Esophagus muscularis mucosa (tissue), 4 donors: Measurements from ENCODE around the gene MUC16. TPM values are rescaled to one million over a fixed set of nuclear protein-coding genes. Genes with fewer than 3 reads are reported as not detected.

Source experiments
- DNase-seq: peaks from one replicate; pipeline ENCODE4 v3.0.0-alpha.2; 2017; ENCODE audit errors: extremely low spot score
- H3K27ac ChIP-seq, 4 donors: fragments of 200-600 bp; sonication (generic); replicated peaks in 1 of 4; 1 replicate in 3 of 4; 2 replicates in 1 of 4; pipeline ENCODE4 v1.5.1; 2016 to 2019; ENCODE audit warnings: mild to moderate bottlenecking in 1 of 4
- H3K27me3 ChIP-seq, 4 donors: fragments of 200-600 bp; sonication (generic); one replicate each; pipeline versions ENCODE4 v1.5.1 to v1.6.0; 2016 to 2019
- H3K36me3 ChIP-seq, 4 donors: fragments of 200-600 bp; sonication (generic); one replicate each; pipeline ENCODE4 v1.5.1; 2016 to 2019
- H3K4me1 ChIP-seq, 4 donors: fragments of 200-600 bp; sonication (generic); one replicate each; pipeline ENCODE4 v1.5.1; 2016 to 2019
- H3K4me3 ChIP-seq, 4 donors: fragments of 200-600 bp; sonication (generic); 1 replicate in 2 of 4; 2 replicates in 2 of 4; pipeline ENCODE4 v1.5.1; 2016 to 2019; ENCODE audit warnings: mild to moderate bottlenecking in 4 of 4, moderate library complexity in 1 of 4
- H3K9me3 ChIP-seq, 4 donors: fragments of 200-600 bp; sonication (generic); 1 replicate in 3 of 4; 2 replicates in 1 of 4; pipeline ENCODE4 v1.5.1; 2016 to 2019
- EP300 ChIP-seq: sonication (generic); formaldehyde crosslinking; IDR thresholded peaks from one replicate; pipeline ENCODE4 v1.6.1; 2017; ENCODE audit warnings: antibody characterized with exemption
- POLR2A ChIP-seq: fragments of 450-650 bp; IDR thresholded peaks from one replicate; pipeline ENCODE4 v1.6.1; 2017; ENCODE audit warnings: antibody characterized with exemption, moderate library complexity, mild to moderate bottlenecking, low read depth
- POLR2AphosphoS5 ChIP-seq, 2 donors: sonication (generic); formaldehyde crosslinking; IDR thresholded peaks; one replicate each; pipeline ENCODE4 v1.6.1; 2017; ENCODE audit warnings: antibody characterized with exemption in 2 of 2
- WGBS: methylation state at CpG from one replicate; pipeline ENCODE4 v1.1.5; 2018; 5-methylcytosine and 5-hydroxymethylcytosine counted together
- intact Hi-C: fragments of 100-400 bp; cut with DNase I; formaldehyde crosslinking; loops from one replicate; pipeline ENCODE4 v1.15.1; 2023
- total RNA-seq, 4 donors: library from RNA; depleted of rRNA; stranded (reverse); fragments of >200 nt; gene quantifications; one replicate each; pipeline versions ENCODE4 v1.1.0 to v1.2.1, GENCODE V29; 2016
- TF ChIP-seq, protein P1 (sequence below), 3 experiments: fragments of 200-600 bp in 2 of 3; fragments of 450-650 bp in 1 of 3; sonication (generic) in 2 of 3; IDR thresholded peaks; one replicate each; pipeline ENCODE4 v1.5.1; 2017 to 2019; ENCODE audit warnings: antibody characterized with exemption in 3 of 3, mild to moderate bottlenecking in 2 of 3, moderate library complexity in 1 of 3

MUC16 gene
- total RNA-seq, 4 donors from 2014 or later, result under 0.01 TPM; not detected in 1

DNA sequence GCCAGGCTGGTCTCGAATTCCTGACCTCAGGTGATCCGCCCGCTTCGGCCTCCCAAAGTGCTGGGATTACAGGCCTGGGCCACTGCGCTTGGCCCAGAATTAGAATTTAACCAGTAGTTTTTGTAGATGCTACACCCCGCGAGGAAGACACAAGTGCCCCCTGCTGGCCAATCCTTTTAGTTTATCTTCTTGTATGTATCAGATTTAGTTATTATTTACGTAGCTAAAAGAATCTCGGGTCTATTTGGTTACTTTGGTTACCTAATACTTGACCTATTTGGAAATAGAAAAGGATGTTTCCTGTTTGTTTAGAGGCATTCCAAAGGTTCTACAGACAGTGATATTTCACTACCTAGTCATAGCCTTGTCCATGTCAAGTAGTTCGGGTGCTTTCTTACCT lies 22.0 kb downstream of the MUC16 start:
- Histone ChIP-seq H3K9me3 (no peaks in the 10 kb centered on the region), H3K27me3 (peaks cover 0 to 9% (median 0%) of the 10 kb centered on the region in 4 donors), H3K36me3 (no peaks in the 10 kb centered on the region), H3K4me3 (no peak overlapping the region), H3K27ac (no peak overlapping the region), H3K4me1 (no peaks in the 10 kb centered on the region)
- WGBS, result 74% methylated on average over 10 of the region's 10 CpGs
- TF ChIP-seq POLR2AphosphoS5 (IDR thresholded peaks at IDR 0.05) (no peak), POLR2A (no peak), EP300 (no peak)
- TF ChIP-seq, protein P1, sequence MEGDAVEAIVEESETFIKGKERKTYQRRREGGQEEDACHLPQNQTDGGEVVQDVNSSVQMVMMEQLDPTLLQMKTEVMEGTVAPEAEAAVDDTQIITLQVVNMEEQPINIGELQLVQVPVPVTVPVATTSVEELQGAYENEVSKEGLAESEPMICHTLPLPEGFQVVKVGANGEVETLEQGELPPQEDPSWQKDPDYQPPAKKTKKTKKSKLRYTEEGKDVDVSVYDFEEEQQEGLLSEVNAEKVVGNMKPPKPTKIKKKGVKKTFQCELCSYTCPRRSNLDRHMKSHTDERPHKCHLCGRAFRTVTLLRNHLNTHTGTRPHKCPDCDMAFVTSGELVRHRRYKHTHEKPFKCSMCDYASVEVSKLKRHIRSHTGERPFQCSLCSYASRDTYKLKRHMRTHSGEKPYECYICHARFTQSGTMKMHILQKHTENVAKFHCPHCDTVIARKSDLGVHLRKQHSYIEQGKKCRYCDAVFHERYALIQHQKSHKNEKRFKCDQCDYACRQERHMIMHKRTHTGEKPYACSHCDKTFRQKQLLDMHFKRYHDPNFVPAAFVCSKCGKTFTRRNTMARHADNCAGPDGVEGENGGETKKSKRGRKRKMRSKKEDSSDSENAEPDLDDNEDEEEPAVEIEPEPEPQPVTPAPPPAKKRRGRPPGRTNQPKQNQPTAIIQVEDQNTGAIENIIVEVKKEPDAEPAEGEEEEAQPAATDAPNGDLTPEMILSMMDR (IDR thresholded peaks at IDR 0.05), result no peak
- DNase-seq, result no peak
- intact Hi-C loops, result no loop called here

DNA sequence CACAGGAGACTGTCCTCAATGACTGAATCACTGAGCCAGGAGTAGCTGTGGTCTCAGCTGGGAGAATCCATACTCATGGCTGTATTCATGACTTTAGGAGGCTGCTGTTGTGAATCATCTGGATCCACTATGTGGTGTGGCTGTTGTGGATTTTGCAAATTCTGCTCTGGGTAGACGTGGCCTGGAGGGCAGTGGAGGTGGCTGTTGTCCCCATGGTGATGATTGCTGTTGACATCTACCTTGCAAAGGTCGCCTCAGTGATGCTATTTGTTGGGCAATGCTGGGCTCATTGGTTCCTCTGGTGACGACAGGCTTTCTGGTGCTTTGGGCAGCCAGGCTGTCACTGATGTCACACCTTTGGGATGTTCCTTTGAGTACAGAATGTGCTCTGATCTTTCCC lies 23.9 kb downstream of the MUC16 start:
- H3K27me3 ChIP-seq, result peaks cover 0 to 9% (median 0%) of the 10 kb centered on the region in 4 donors
- no peak for TF ChIP-seq EP300
- no peak for TF ChIP-seq POLR2AphosphoS5 (IDR thresholded peaks at IDR 0.05)
- no peak for TF ChIP-seq POLR2A
- TF ChIP-seq, protein P1 (IDR thresholded peaks at IDR 0.05), result no peak
- intact Hi-C loops, result no loop called here
- H3K4me1 ChIP-seq, result no peaks in the 10 kb centered on the region
- H3K4me3 ChIP-seq, result no peak overlapping the region
- no peak overlapping the region for H3K27ac ChIP-seq
- peaks cover 0 to 2% (median under 1%) of the 10 kb centered on the region in 4 donors for H3K9me3 ChIP-seq
- DNase-seq, result no peak
- no peaks in the 10 kb centered on the region for H3K36me3 ChIP-seq
- WGBS, result 53% methylated on average over 3 of the region's 3 CpGs

DNA sequence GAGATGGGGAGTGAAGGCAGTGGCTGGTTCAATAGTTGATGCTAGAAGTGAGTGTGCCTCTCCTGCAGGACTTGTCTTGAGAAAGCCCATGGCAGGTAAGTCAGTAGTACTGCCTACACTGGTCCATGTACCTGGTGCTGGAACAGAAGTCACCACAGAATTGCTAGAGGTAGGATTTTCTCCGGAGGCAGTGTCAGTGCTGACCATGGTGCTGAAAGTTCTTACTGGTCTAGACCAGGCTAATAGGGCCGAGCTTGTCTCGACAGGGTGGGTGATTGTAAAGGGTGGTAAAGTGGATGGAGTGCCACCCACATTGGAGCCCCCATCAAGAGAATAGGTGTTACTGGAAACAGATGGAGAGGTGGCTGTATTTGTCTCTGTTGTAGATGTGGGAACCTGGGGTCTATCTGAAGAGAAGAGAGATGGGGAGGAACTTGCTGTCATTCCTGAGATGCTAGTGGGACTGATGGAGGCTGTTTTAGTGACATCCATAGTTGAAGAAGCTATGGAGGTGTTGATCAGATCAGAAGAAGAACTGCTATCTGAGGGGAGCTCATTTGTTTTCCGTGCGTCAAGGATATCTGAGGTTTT lies 36.6 kb downstream of the MUC16 start:
- no peaks in the 10 kb centered on the region for H3K36me3 ChIP-seq
- H3K27me3 ChIP-seq, result peaks cover 0 to 21% (median 0%) of the 10 kb centered on the region in 4 donors
- no peaks in the 10 kb centered on the region for H3K9me3 ChIP-seq
- no peaks in the 10 kb centered on the region for H3K4me1 ChIP-seq
- TF ChIP-seq, protein P1 (IDR thresholded peaks at IDR 0.05), result no peak
- TF ChIP-seq EP300 (no peak), POLR2A (no peak), POLR2AphosphoS5 (IDR thresholded peaks at IDR 0.05) (no peak)
- DNase-seq, result no peak
- intact Hi-C loops, result no loop called here
- WGBS, result 63% methylated on average over 5 of the region's 5 CpGs
- no peak overlapping the region for H3K27ac ChIP-seq
- no peak overlapping the region for H3K4me3 ChIP-seq

DNA sequence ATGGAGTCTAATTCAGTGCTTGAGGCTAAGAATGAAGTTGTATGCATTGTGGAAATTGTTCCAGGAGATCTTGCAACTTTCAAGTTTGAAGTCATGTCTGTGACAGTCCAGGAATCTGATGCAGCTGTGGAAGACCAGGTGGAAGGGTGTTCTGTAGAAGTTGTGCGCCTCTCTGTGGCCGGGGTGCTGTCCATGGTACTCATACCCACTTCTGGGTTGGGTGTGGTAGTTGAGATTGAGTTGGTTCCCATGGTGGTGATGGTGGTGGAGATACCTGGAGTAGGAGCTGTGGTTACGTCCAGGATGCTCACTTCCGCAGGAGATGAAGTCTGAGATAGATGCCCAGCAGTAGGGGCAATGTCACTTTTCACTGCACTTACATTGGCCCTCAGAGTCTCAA lies 44.3 kb downstream of the MUC16 start:
- H3K27me3 ChIP-seq, result peaks cover 0 to 12% (median 0%) of the 10 kb centered on the region in 4 donors
- TF ChIP-seq POLR2A (no peak), POLR2AphosphoS5 (IDR thresholded peaks at IDR 0.05) (no peak), EP300 (no peak)
- TF ChIP-seq, protein P1 (IDR thresholded peaks at IDR 0.05), result no peak
- H3K4me1 ChIP-seq, result no peaks in the 10 kb centered on the region
- no peak overlapping the region for H3K27ac ChIP-seq
- H3K9me3 ChIP-seq, result no peaks in the 10 kb centered on the region
- no peaks in the 10 kb centered on the region for H3K36me3 ChIP-seq
- H3K4me3 ChIP-seq, result no peak overlapping the region
- 56% methylated on average over 4 of the region's 4 CpGs for WGBS
- no peak for DNase-seq
- intact Hi-C loops, result no loop called here

Other genes starting within 250 kb of the MUC16 start
- 10 to 100 TPM; 32.8 to 59.2 (median 46.5) TPM for gene ZNF558, start 178.1 kb downstream of the MUC16 start, total RNA-seq
- not detected for gene MBD3L1, start 178.0 kb downstream of the MUC16 start, total RNA-seq
- not detected for gene OR1M1, start 76.7 kb upstream of the MUC16 start, total RNA-seq
- not detected for gene OR7G2, start 97.1 kb upstream of the MUC16 start, total RNA-seq
- gene OR7G1, start 105.4 kb upstream of the MUC16 start, total RNA-seq, result not detected
- not detected for gene OR7G3, start 116.5 kb upstream of the MUC16 start, total RNA-seq
- gene ZNF317, start 130.0 kb upstream of the MUC16 start, total RNA-seq, result 10 to 100 TPM; 17.6 to 24.8 (median 21.5) TPM
- under 1 TPM in 1 of 4 donors, not detected in 3; 0.17 TPM for gene OR7D2, start 168.6 kb upstream of the MUC16 start, total RNA-seq
- gene OR7D4, start 209.2 kb upstream of the MUC16 start, total RNA-seq, result not detected
- gene OR7E24, start 240.5 kb upstream of the MUC16 start, total RNA-seq, result not detected